Caco-2 (cell line): ENCODE results near the gene NAT8L. TPM values are rescaled to one million over a fixed set of nuclear protein-coding genes. Genes with fewer than 3 reads are reported as not detected.

Experiments used
- BruUV-seq: library from RNA; stranded (reverse); fragments of 400-500 nt; replicated peaks from 2 replicates; lab custom pipeline; 2021; lab: Mats Ljungman, UMichigan
- CTCF ChIA-PET: fragments of 300-600 bp; sonication (Branson Sonifier 250); formaldehyde crosslinking; loops from one replicate; lab custom pipeline; 2022; ENCODE audit warnings: antibody characterized with exemption; lab: Charles Lee
- POLR2A ChIA-PET: fragments of 300-600 bp; sonication (Branson Sonifier 250); formaldehyde crosslinking; loops from one replicate; lab custom pipeline; 2022; ENCODE audit warnings: antibody characterized with exemption; lab: Charles Lee
- DNase-seq, 2 experiments: peaks; one replicate each; pipeline versions ENCODE4 v3.0.0 to v3.0.0-alpha.2; 2020 to 2022
- H3K27me3 ChIP-seq: replicated peaks from 2 replicates; pipeline ENCODE4 v1.6.0; 2011; ENCODE audit warnings: low read length; ENCODE audit not compliant: control insufficient read depth, insufficient read depth
- H3K36me3 ChIP-seq: 2 replicates; pipeline ENCODE4 v1.5.1; 2011; ENCODE audit warnings: low read length; ENCODE audit not compliant: control insufficient read depth, insufficient read depth
- H3K4me1 ChIP-seq: fragments of 250-450 bp; sonication (Bioruptor Pico); 2 replicates; pipeline ENCODE4 v1.5.1; 2020; ENCODE audit warnings: mild to moderate bottlenecking
- H3K4me3 ChIP-seq: 2 replicates; pipeline ENCODE4 v1.5.1; 2011; ENCODE audit warnings: low read depth, mild to moderate bottlenecking, control low read depth, low read length
- H3K9me3 ChIP-seq: fragments of 250-450 bp; sonication (Bioruptor Pico); 2 replicates; pipeline ENCODE4 v1.5.1; 2020; ENCODE audit warnings: mild to moderate bottlenecking, moderate library complexity
- H3K27ac Mint-ChIP-seq: one replicate; pipeline ENCODE4 v1.8.0; 2022; ENCODE audit warnings: mixed read lengths; ENCODE audit not compliant: unreplicated experiment
- H3K27me3 Mint-ChIP-seq: one replicate; pipeline ENCODE4 v1.8.0; 2022; ENCODE audit warnings: mixed read lengths; ENCODE audit not compliant: insufficient read depth, unreplicated experiment
- H3K36me3 Mint-ChIP-seq: one replicate; pipeline ENCODE4 v1.8.0; 2022; ENCODE audit warnings: mild to moderate bottlenecking, mixed read lengths; ENCODE audit not compliant: insufficient read depth, unreplicated experiment
- H3K4me1 Mint-ChIP-seq: one replicate; pipeline ENCODE4 v1.8.0; 2022; ENCODE audit warnings: low read depth, mixed read lengths; ENCODE audit not compliant: unreplicated experiment
- H3K4me3 Mint-ChIP-seq: one replicate; pipeline ENCODE4 v1.8.0; 2022; ENCODE audit warnings: mild to moderate bottlenecking, moderate library complexity, mixed read lengths; ENCODE audit not compliant: unreplicated experiment
- H3K9me3 Mint-ChIP-seq: one replicate; pipeline ENCODE4 v1.8.0; 2022; ENCODE audit warnings: mixed read lengths; ENCODE audit not compliant: unreplicated experiment
- intact Hi-C: fragments of 100-400 bp; cut with micrococcal nuclease; formaldehyde crosslinking; loops from one replicate; pipeline ENCODE4 v1.10.0; 2022; ENCODE audit not compliant: unreplicated experiment
- total RNA-seq: library from RNA; stranded (reverse); gene quantifications from 2 replicates; pipeline ENCODE4 v1.2.3, GENCODE V29; 2022
- TF ChIP-seq, protein P1 (sequence below), 2 experiments: fragments of 200-600 bp in 1 of 2; IDR thresholded peaks; 1 replicate in 1 of 2; 2 replicates in 1 of 2; pipeline versions ENCODE4 v1.5.1 to v1.8.0; 2011 to 2022; ENCODE audit warnings: antibody characterized with exemption in 1 of 2, control low read depth in 1 of 2, inconsistent platforms in 1 of 2, low read depth in 1 of 2, low read length in 1 of 2, mild to moderate bottlenecking in 1 of 2, moderate library complexity in 1 of 2; ENCODE audit not compliant: insufficient read depth in 1 of 2, severe bottlenecking in 1 of 2, unreplicated experiment in 1 of 2

The NAT8L gene
- total RNA-seq, 1 experiment from 2014 or later, result 6.2 TPM

DNA sequence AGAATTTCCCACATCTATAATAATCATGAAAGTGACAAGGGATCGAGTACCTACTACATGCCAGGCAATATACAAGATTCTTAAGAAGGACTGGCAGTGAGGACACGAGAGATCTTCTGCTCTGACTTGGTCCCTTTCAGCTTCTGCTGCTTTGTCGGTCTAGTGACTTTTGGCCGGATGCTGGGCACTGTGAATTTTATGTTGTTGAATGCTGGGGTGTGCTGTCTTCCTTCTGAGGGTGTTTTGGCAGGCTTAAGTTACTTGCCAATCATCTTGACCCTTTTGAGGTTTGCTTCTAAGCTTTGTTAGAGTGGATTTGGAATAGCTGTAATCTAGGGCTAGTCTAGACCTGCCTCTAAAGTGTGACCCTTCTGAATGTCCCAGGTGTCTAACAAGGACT, 23.5 kb downstream of the NAT8L start:
- BruUV-seq, result no TSS peak

DNA sequence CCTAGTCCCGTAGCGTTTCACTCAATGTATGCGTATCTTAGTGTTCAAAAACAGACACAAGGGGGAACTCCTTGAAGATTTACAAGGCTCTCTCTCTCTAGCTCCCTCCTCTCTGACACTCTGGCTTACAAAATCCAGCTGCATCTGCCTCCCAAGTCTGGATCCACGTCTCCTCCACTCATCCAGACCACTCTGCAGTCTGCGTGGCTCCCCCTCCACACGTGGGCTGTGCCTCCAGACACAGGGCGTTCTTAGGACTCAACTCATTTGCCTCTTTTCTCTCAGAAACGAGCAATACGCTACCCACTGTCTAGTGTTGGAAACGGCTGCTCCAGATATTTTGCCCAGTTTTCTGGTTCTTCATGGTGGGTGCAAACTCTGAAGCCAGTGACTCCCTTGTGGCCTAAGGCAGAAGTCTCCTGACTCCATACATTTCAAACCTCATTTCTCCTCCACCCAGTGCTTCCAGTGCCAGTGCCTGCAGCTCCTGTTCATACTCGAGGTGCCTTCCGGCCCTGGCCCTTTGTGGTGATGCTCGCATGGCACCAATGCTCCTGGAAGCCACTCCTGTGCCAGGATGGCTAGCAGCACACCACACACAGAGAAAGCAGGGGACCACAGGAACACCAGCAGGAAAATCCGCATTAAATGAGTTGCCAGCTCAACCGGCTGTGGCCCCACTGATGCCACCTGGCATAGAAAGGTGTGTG, 24.1 kb downstream of the NAT8L start:
- POLR2A ChIA-PET, result no interaction called here
- Histone ChIP-seq H3K4me1 (no peaks in the 10 kb centered on the region), H3K4me3 (no peak overlapping the region), H3K9me3 (no peaks in the 10 kb centered on the region), H3K27me3 (no peaks in the 10 kb centered on the region), H3K36me3 (no peaks in the 10 kb centered on the region)
- H3K9me3 Mint-ChIP-seq, result no peaks in the 10 kb centered on the region
- no peak overlapping the region for H3K27ac Mint-ChIP-seq
- no peak overlapping the region for H3K4me3 Mint-ChIP-seq
- intact Hi-C loops, result no loop called here
- no TSS peak for BruUV-seq
- CTCF ChIA-PET, result interaction anchor here (0.8 kb wide), 1 partner anchor 9 kb away, joined by 6 read pairs; no protein-coding TSS in a partner anchor
- no peak for DNase-seq
- H3K4me1 Mint-ChIP-seq, result no peaks in the 10 kb centered on the region
- H3K27me3 Mint-ChIP-seq, result peaks cover 3% of the 10 kb centered on the region
- no peaks in the 10 kb centered on the region for H3K36me3 Mint-ChIP-seq
- TF ChIP-seq, protein P1, sequence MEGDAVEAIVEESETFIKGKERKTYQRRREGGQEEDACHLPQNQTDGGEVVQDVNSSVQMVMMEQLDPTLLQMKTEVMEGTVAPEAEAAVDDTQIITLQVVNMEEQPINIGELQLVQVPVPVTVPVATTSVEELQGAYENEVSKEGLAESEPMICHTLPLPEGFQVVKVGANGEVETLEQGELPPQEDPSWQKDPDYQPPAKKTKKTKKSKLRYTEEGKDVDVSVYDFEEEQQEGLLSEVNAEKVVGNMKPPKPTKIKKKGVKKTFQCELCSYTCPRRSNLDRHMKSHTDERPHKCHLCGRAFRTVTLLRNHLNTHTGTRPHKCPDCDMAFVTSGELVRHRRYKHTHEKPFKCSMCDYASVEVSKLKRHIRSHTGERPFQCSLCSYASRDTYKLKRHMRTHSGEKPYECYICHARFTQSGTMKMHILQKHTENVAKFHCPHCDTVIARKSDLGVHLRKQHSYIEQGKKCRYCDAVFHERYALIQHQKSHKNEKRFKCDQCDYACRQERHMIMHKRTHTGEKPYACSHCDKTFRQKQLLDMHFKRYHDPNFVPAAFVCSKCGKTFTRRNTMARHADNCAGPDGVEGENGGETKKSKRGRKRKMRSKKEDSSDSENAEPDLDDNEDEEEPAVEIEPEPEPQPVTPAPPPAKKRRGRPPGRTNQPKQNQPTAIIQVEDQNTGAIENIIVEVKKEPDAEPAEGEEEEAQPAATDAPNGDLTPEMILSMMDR (IDR thresholded peaks at IDR 0.05; ENCODE audit: insufficient read depth in 1 of 2, low read depth in 1 of 2, low read length in 1 of 2, severe bottlenecking in 1 of 2, unreplicated experiment in 1 of 2), result no peak

More for the DNA sequence above, 23.5 kb downstream of the NAT8L start:
- Mint-ChIP-seq H3K4me1 (no peaks in the 10 kb centered on the region), H3K9me3 (no peaks in the 10 kb centered on the region), H3K4me3 (no peak overlapping the region), H3K27ac (no peak overlapping the region), H3K36me3 (no peaks in the 10 kb centered on the region), H3K27me3 (peaks cover 3% of the 10 kb centered on the region)
- CTCF ChIA-PET, result no interaction called here
- POLR2A ChIA-PET, result no interaction called here
- Histone ChIP-seq H3K27me3 (no peaks in the 10 kb centered on the region), H3K4me3 (no peak overlapping the region), H3K4me1 (no peaks in the 10 kb centered on the region), H3K9me3 (no peaks in the 10 kb centered on the region), H3K36me3 (no peaks in the 10 kb centered on the region)
- intact Hi-C loops, result no loop called here
- no peak for DNase-seq
- TF ChIP-seq, protein P1 (IDR thresholded peaks at IDR 0.05; ENCODE audit: insufficient read depth in 1 of 2, low read depth in 1 of 2, low read length in 1 of 2, severe bottlenecking in 1 of 2, unreplicated experiment in 1 of 2), result no peak

DNA sequence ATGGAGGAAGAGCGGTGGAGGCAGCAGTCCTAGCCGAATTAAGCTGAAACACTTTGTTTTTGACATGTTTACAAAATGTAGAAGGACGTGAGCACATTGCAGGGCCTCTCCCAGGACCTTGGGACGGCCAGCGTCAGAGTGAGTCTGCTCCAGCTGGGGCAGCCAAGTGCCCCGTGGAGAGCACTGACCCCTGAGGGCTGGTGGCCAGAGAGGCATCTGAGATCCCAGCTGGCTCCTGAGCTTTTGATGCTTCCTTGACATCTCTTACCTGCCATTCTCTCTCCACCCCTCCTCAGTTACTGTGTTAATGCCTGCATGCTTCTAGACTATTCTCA, 24.7 kb downstream of the NAT8L start:
- ChIA-PET POLR2A (no interaction called here), CTCF (interaction anchor here (0.8 kb wide), 1 partner anchor 10 kb away, joined by 6 read pairs; no protein-coding TSS in a partner anchor)
- intact Hi-C loops, result no loop called here
- BruUV-seq, result no TSS peak
- Mint-ChIP-seq H3K27ac (no peak overlapping the region), H3K9me3 (no peaks in the 10 kb centered on the region), H3K4me3 (no peak overlapping the region), H3K36me3 (no peaks in the 10 kb centered on the region), H3K27me3 (peaks cover 3% of the 10 kb centered on the region), H3K4me1 (no peaks in the 10 kb centered on the region)
- Histone ChIP-seq H3K36me3 (no peaks in the 10 kb centered on the region), H3K9me3 (no peaks in the 10 kb centered on the region), H3K4me3 (no peak overlapping the region), H3K4me1 (no peaks in the 10 kb centered on the region), H3K27me3 (no peaks in the 10 kb centered on the region)
- TF ChIP-seq, protein P1 (IDR thresholded peaks at IDR 0.05; ENCODE audit: insufficient read depth in 1 of 2, low read depth in 1 of 2, low read length in 1 of 2, severe bottlenecking in 1 of 2, unreplicated experiment in 1 of 2), result no peak
- DNase-seq, result no peak
